Activated CD8-positive, alpha-beta memory T cell treated with anti-CD3 and anti-CD28 coated beads, Interleukin-2, amount 50 U/mL, for 1 hour (primary cell): Measurements from ENCODE around the gene PANK4.
"Not testable (repeated sequence)": the region's sequence is repeated elsewhere in the genome, so short reads cannot be mapped to it uniquely, and the experiment has no call there.

ENCODE experiments used
- DNase-seq: peaks from one replicate; pipeline ENCODE4 v3.0.0-alpha.2; 2020; ENCODE audit errors: extremely low read depth

The PANK4 gene

DNA sequence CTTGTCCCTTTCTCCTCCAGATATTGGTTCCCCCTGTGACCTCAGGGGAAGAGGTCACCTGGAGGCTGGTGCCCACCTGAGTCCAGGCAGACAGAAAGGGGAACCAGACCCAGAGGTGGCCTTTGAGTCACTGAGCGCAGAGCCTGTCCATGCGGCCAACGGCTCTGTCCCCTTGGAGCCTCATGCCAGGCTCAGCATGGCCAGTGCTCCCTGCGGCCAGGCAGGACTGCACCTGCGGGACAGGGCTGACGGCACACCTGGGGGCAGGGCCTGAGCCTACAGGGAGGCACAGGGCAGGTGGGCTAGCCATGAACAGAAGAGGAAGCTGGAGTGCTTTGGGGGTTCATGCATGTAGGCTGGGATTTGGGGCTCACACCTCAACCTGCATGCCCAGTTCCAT lies 32.5 kb upstream of the PANK4 start:
- no peak for DNase-seq

DNA sequence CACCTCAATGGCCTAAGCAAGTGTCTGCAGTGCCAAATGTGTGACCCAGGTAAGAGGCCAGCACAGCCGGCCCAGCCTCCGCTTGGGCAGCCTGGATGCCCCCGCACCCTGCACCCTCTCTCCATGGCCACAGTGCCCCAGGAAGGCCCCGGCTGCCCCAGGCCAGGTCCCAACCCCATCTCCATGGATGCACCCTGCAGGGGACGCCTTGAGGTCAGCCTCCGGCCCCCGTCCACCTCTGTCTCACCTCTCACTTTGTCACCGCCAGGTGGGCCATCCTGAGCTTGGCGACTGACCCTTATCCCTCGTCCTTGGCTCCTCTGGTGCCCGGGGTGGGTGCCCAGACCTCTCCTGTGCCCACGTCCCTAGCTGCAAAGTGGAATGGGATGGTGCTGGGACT lies 32.0 kb upstream of the PANK4 start:
- no peak for DNase-seq

DNA sequence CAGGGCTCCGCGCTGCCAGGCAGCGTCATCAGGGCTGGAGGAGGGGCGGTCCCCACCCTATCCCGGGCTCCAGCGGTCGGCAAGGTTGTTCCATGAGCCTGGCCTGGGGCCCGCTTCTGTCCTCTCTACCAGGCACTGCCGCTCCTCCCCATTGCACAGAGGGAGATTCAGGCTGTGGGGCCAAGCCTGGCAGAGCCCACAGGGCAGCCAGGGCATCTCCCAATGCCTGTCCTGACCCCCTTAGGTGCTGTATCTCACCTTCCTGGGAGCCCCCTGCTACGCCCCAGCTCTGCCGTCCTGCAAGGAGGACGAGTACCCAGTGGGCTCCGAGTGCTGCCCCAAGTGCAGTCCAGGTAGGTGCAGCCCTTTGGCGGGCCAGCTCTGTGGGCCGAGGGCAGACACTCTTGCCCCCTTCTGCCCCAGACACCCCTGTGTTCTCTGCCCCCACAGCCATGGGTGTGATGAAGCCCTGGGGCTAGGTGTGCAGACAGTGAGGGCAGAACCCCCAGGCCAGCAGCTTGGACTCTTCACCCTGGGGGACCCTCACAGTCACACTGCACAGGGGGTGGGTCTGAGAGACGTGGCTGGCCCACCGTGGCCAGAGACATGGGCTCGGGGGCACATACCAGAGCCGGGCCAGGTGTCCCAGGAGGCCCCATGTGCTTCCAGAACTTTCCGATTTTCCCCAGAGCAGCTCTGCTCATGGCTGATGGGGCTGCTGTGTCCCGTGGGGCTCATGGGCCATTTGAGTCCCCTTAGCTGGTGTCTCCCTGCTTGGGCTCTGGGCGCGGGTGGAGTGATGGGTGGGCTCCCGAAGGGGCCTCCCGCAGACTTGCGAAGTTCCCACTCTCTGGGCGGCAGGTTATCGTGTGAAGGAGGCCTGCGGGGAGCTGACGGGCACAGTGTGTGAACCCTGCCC lies 31.3 kb upstream of the PANK4 start:
- DNase-seq, result no peak

GRCh38 chr1:2556678-2557481 lies 30.5 kb upstream of the PANK4 start:
- DNase-seq, result no peak

DNA sequence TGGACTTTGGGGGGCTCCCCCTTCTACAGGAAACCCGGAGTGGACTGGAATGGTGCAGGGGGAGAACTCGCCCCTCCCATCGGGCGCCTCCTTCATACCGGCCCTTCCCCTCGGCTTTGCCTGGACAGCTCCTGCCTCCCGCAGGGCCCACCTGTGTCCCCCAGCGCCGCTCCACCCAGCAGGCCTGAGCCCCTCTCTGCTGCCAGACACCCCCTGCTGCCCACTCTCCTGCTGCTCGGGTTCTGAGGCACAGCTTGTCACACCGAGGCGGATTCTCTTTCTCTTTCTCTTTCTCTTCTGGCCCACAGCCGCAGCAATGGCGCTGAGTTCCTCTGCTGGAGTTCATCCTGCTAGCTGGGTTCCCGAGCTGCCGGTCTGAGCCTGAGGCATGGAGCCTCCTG lies 29.9 kb upstream of the PANK4 start, which contains the start of gene TNFRSF14:
TNFRSF14 (plus strand) TSS at position 95 of the 401 bp plus-strand sequence; CDS start at position 389, 294 bp downstream.
- DNase-seq, result no peak

DNA sequence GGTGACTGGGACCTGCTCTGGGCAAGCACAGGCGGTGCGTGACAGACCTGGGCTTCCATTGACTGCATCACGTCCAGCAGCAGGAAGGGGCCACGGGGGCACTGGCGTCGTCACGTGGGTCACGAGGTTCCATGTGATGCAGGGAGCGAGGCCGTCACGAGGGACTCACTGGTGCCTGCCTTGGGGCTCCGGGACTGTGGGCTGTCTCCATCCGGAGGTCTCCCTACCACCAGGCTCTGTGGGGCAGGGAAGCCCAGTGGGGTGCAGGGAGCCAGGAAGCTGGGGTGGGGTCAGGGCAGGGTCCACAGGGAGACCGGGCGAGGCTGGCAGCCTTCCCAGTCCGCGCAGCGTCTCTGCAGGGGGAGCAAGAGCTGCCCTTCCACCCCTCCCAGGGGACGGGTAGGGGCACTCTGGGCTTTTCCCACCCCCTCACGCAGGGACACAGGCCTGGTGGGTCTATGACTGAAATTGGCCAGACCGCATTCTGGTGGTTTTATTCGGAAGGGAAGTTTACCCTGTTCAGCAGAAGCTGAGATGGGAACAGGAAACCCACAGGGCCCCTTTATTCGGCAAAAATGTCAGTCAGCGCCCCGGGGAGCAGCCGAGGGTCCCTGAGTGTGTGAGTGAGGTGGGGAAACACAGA lies 29.4 kb upstream of the PANK4 start:
- no peak for DNase-seq

DNA sequence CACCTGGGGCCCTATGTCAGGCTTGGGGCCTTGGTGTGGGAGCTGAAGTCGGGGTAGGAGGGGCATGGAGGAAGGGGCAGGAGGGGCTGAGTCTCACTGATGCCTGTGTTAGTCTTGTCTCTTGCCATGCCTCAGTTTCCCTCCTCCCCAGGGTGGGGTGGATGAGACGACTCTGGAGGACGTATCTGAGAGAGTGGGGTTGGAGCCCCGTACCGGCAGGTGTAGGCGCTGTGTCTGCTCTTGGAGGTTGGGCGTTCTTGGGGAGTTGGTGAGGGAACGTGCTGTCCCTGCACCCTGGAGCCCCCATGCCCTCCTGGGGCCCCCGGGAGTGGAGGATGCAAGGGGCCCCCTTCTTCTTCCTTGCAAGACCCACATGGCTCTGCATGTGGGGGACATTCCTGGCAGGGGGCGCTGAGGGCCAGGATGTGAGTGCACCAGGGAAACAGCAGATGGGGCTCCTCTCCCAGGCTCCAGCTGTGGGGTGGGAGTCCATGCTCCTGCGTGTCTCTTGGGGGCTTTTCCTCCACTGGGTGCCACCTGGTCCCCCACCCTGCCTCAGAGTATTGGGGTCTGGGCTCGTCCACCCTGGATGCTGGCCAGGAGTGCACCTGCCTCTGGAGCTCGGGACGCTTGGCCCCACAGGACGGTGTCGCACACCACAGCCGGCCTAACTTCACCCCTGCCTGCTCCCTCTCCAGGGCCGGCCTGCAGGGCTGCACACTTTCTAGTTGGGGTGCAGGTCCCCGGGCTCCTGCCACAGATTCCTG lies 28.4 kb upstream of the PANK4 start:
- DNase-seq, result no peak

- DNase-seq, result no peak
Observed at GRCh38 chr1:2553871-2554620, 27.6 kb upstream of the PANK4 start.

DNA sequence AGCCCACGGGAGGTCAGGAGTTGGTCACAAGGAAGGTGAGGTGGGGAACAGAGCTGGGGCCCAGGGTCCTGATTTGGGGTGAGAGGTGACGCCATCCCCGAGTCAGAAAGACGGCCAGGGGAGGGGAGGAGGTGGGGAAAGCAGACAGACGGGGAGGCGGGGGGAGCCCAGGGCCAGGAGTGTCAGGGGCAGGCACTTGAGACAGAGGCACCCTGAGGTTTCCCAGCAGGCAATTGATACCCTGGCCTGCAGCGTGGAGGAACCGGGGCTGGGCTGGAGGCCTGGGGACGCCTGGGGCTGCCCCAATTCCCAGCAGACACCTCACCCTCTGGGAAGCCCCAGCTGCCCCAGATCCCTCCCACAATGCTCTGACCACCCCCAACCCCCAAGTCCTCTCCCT lies 26.7 kb upstream of the PANK4 start:
- not testable (repeated sequence) for DNase-seq

- DNase-seq, result no peak
Observed at GRCh38 chr1:2552189-2552588, 25.8 kb upstream of the PANK4 start.

- DNase-seq, result not testable (repeated sequence)
Observed at GRCh38 chr1:2551544-2551943, 25.1 kb upstream of the PANK4 start.

GRCh38 chr1:2550309-2550861 lies 24.0 kb upstream of the PANK4 start:
- not testable (repeated sequence) for DNase-seq

GRCh38 chr1:2549367-2550029 lies 23.1 kb upstream of the PANK4 start:
- not testable (repeated sequence) for DNase-seq

DNA sequence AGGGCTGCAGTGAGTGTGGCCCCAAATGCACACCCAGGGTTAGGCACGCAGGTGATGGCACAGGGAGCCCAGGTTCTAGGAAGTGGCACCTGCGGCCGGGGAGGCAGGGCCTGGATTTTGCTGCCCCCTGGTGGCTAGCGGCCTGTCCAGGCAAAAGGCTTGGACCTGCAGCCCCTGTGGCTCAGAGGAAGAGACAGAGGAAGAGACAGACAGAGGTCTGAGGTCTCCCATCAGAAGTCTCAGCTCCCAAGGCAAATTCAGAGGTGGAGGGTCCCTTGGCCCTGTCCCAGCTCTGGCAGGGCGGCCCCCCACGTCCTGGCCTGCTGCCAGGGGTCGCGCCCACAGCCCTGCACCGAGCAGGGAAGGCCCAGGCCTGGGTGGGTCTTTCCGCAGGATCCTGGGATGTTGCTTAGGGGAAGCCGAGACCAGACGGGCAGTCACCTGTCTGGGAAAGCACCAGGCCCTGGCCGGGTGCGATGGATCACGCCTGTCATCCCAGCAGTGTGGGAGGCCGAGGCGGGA lies 21.7 kb upstream of the PANK4 start:
- peak; percentile 61 for DNase-seq

DNA sequence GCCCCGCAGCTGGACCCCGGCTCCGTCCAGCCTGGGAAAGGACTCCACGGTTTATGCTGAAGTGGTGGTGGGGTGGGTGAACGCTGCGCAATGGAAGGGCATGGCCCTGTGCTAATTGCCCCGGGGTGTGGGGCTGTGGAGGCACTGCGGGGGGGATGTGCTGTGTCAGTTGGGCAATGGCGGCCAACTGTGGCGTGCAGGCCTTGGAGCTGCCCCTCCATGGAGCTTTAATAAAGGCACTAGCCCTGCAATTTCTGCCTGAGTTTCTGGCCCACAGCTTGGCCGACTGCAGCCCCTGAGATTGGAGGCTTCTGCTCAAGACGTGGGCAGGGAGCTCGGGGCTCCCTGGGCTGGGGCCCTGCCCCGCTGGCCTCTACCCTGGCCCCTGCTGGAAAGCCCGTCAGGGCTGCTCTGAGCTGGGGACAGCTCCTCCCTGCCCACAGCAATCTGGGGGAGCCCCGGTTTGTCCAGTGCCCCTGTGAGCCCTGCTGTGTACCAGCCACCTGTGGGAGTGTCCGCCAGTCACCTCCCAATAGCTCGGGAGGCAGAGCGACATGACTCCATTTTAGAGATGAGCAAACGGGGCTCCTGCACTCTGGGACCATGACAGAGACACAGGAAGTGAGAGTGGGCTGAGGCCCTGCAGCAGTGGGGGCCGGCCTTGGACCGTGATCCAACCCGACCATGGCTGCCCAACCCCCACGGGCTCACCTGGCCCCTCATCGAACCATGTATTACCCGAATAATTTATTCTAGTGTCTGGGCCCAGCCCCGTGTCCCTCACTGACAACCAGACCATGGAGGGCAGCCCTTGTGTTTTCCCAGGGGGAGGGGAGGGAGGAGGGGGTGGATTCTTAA lies 21.0 kb upstream of the PANK4 start:
- DNase-seq, result no peak

DNA sequence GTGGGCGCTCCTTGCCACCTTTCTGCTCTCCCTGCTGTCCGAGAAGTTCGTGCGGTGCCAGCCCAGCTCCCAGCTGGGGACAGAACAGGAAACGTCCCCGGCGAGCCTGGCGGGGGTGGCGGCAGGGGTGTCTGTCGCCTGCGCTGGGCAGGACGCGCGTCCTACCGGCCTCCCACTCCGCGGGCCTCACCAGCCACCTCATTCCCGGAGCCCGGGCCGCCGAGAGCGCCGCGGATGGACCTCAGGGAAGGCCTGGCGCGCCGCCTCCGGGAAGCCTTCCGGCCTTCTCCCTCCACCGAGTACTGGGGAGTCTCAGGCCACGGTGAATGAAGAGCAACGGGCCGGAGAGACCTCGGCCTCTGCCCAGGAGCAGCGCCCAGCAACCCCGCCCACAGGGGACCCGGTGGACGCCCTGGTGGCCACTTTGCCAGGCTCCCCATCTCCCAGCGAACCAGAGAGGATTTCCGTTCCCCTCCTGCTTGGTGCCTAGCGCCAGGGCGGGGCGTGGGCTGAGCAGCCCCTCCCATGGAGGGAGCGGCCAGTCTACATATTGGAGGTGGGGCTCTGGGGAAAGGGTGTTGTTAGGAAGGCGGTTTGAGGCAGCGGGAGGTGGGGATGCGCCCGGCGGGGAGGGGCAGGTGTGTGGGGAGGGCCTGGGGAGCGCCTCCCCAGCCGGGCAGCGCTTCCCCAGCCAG lies 20.3 kb upstream of the PANK4 start:
- no peak for DNase-seq

GRCh38 chr1:2545754-2546514 lies 19.5 kb upstream of the PANK4 start:
- peak; percentile 78 for DNase-seq
